Nephron (organoid): ENCODE data around the gene PPP4C.

Experiments used
- H3K27ac Mint-ChIP-seq, 3 experiments: 2 replicates each; pipeline ENCODE4 v1.8.0; 2020; ENCODE audit warnings: mixed read lengths in 3 of 3, mild to moderate bottlenecking in 2 of 3, moderate library complexity in 1 of 3
- H3K27me3 Mint-ChIP-seq: 2 replicates; pipeline ENCODE4 v1.8.0; 2021; ENCODE audit warnings: low read depth, mild to moderate bottlenecking, moderate library complexity, mixed read lengths
- H3K36me3 Mint-ChIP-seq: 2 replicates; pipeline ENCODE4 v1.8.0; 2020; ENCODE audit warnings: low read depth, mixed read lengths
- H3K4me1 Mint-ChIP-seq: 2 replicates; pipeline ENCODE4 v1.8.0; 2020; ENCODE audit warnings: mixed read lengths
- H3K4me3 Mint-ChIP-seq, 3 experiments: 2 replicates each; pipeline ENCODE4 v1.8.0; 2020; ENCODE audit warnings: mild to moderate bottlenecking in 3 of 3, mixed read lengths in 3 of 3, moderate library complexity in 2 of 3
- H3K9me3 Mint-ChIP-seq: 2 replicates; pipeline ENCODE4 v1.8.0; 2020; ENCODE audit warnings: mixed read lengths
- TF ChIP-seq, protein P1 (sequence below), 3 experiments: fragments of 200-600 bp; sonication (generic); IDR thresholded peaks; one replicate each; pipeline ENCODE4 v1.5.0; 2021; ENCODE audit warnings: antibody characterized with exemption in 3 of 3; ENCODE audit not compliant: unreplicated experiment in 3 of 3

Gene PPP4C

DNA sequence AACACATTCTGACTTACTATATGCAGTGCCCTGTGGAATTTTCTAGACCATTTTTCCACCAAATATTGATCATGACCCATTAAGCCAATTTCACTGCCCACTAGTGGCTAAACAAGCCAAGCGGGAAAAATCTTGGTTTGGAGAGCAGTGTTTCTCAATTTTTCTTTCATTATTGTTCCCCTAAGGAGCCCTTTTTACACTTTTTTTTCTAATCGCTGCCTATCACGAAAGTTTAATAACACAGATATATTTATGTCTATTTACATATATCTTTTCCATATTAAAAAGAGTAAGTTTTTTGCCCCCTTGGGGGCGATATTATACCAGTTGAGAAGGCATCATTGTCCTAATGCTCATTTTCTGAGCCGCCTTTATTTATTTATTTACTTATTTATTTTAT, 34.0 kb upstream of the PPP4C start:
- no peaks in the 10 kb centered on the region for H3K9me3 Mint-ChIP-seq
- TF ChIP-seq, protein P1, sequence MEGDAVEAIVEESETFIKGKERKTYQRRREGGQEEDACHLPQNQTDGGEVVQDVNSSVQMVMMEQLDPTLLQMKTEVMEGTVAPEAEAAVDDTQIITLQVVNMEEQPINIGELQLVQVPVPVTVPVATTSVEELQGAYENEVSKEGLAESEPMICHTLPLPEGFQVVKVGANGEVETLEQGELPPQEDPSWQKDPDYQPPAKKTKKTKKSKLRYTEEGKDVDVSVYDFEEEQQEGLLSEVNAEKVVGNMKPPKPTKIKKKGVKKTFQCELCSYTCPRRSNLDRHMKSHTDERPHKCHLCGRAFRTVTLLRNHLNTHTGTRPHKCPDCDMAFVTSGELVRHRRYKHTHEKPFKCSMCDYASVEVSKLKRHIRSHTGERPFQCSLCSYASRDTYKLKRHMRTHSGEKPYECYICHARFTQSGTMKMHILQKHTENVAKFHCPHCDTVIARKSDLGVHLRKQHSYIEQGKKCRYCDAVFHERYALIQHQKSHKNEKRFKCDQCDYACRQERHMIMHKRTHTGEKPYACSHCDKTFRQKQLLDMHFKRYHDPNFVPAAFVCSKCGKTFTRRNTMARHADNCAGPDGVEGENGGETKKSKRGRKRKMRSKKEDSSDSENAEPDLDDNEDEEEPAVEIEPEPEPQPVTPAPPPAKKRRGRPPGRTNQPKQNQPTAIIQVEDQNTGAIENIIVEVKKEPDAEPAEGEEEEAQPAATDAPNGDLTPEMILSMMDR (IDR thresholded peaks at IDR 0.05; ENCODE audit: unreplicated experiment in 3 of 3): peak; percentile 46 to 56 (median 50)
- H3K27me3 Mint-ChIP-seq: peaks cover 3% of the 10 kb centered on the region
- H3K27ac Mint-ChIP-seq: no peak overlapping the region
- no peaks in the 10 kb centered on the region for H3K4me1 Mint-ChIP-seq
- no peaks in the 10 kb centered on the region for H3K36me3 Mint-ChIP-seq
- no peak overlapping the region for H3K4me3 Mint-ChIP-seq

DNA sequence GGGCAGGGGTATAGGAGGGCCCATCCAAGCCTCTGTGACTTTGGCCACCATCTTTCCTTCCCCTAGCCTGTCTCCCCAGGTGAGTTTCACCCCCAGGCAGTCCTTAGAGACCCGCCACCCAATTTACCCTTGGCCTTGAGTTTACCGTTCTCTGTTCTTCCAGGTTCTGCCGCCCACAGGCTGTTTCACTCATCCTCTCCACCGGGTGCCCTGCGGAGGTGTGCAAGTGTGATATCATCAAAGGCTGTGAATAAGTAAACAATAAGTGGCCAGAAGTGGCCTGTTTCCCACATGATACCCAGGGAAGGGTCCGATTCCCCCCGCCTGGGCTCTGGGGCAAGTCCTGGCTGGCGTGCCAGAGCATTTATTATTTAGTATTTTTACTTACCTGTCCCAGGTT, 29.6 kb upstream of the PPP4C start:
- no peak overlapping the region for H3K27ac Mint-ChIP-seq
- no peaks in the 10 kb centered on the region for H3K36me3 Mint-ChIP-seq
- peaks cover 6% of the 10 kb centered on the region for H3K4me1 Mint-ChIP-seq
- no peak overlapping the region for H3K4me3 Mint-ChIP-seq
- peaks cover 5% of the 10 kb centered on the region for H3K27me3 Mint-ChIP-seq
- H3K9me3 Mint-ChIP-seq: no peaks in the 10 kb centered on the region
- TF ChIP-seq, protein P1 (IDR thresholded peaks at IDR 0.05; ENCODE audit: unreplicated experiment in 3 of 3): no peak

DNA sequence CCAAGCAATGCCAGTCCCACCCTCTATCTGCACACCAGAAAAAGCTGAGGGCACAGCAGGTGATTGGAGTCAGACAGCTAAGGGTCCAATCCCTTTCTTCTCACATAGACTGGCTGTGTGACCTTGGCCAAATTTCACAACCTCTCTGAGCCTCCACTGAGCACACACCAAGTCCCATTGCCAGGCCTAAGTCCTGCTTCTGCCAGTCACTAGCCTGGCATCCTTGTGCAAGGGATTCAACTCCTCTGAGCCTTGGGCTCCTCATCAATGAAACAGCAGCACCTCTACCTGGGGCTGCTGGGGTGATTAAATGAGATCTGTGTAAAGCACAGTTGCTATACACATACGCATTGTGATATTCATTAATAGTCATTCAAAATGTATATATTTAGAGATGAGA, 29.2 kb upstream of the PPP4C start:
- H3K9me3 Mint-ChIP-seq: no peaks in the 10 kb centered on the region
- H3K4me3 Mint-ChIP-seq: no peak overlapping the region

DNA sequence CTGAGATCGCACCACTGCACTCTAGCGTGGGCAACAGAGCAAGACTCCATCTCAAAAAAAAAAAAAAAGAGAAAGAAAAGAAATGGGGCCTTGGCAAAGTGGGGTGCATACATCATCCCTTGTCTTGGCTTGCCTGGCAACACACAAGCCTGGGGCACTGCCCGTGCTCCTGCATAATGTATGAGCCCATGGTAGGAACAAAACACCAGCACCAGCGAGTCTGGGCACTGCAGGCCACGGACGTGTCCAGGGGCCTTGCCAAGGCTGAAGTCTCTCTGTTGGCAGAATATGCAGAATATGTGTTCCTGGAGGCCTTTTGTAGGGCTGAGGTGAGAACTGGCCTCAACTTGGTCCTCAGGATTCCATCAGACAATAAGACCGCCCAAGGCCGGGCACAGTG, 25.9 kb upstream of the PPP4C start:
- Mint-ChIP-seq H3K36me3 (no peaks in the 10 kb centered on the region), H3K4me3 (peak overlapping the region in 1 of 3 experiments; percentile 40), H3K4me1 (peaks cover 22% of the 10 kb centered on the region), H3K27me3 (peaks cover 5% of the 10 kb centered on the region), H3K9me3 (no peaks in the 10 kb centered on the region), H3K27ac (no peak overlapping the region)
- TF ChIP-seq, protein P1 (IDR thresholded peaks at IDR 0.05; ENCODE audit: unreplicated experiment in 3 of 3): no peak

More for the DNA sequence above, 29.2 kb upstream of the PPP4C start:
- Mint-ChIP-seq H3K27ac (no peak overlapping the region), H3K27me3 (peaks cover 5% of the 10 kb centered on the region), H3K36me3 (no peaks in the 10 kb centered on the region), H3K4me1 (peaks cover 9% of the 10 kb centered on the region)
- TF ChIP-seq, protein P1 (IDR thresholded peaks at IDR 0.05; ENCODE audit: unreplicated experiment in 3 of 3): no peak

DNA sequence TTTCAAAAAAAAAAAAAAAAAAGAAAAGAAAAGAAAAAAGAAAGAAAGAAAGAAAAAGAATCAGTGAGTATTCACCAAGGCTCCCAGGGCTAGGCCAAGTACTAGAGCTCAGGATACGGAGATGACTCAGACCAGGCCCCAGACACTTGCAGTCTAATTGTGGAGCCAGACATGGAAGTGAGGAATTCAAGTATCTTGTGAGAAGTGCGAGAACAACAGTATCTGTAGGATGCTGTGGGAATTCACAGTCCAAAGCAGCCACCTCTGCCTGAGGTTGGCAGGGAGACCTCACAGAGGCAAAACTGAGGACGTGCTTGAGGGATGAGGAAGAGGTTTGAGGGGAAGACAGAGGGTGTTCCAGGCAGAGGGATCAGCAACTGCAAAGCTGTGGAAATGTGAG, 24.3 kb upstream of the PPP4C start:
- H3K27ac Mint-ChIP-seq: peak overlapping the region; percentile 36 to 82 (median 53)
- TF ChIP-seq, protein P1 (IDR thresholded peaks at IDR 0.05; ENCODE audit: unreplicated experiment in 3 of 3): no peak
- H3K36me3 Mint-ChIP-seq: no peaks in the 10 kb centered on the region
- no peaks in the 10 kb centered on the region for H3K9me3 Mint-ChIP-seq
- H3K4me3 Mint-ChIP-seq: peak overlapping the region; percentile 85 to 92 (median 90)
- H3K4me1 Mint-ChIP-seq: peaks cover 26% of the 10 kb centered on the region
- H3K27me3 Mint-ChIP-seq: peaks cover 5% of the 10 kb centered on the region

DNA sequence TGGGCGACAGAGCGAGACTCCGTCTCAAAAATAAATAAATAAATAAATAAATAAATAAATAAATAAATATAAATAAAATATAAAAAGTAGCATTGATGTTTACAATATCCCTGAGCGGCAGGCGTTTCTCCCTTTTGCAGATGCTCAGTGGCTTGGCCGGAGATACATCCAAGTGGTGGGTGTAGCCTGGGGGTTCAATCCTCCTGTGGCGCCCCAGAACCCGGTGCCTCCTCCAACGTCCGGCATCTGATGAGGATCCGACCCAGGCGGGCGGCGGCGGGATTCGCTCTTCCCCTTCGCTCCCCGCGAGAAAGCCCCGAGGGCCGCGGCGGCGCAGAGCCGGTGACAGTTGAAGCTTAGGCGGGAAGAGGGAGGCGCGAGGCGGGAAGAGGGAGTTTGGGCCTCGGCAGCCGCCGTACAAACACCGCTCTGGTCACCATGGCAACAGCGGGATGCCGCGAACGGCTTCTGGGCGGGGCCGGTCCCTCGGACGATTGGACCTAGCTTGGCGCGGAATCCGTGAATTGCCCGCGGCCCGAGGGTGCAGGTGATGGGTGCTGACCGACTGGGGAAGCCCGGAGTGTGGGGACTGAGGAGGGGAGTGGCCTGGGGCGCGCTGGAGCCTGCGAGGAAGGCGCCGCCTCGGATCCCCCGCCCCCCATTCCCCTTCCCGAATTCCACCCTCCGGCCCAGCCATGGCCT, 23.0 kb upstream of the PPP4C start:
- Mint-ChIP-seq H3K4me3 (peak overlapping the region; percentile 89 to 95 (median 92)), H3K9me3 (no peaks in the 10 kb centered on the region), H3K27me3 (no peaks in the 10 kb centered on the region), H3K36me3 (no peaks in the 10 kb centered on the region), H3K27ac (peak overlapping the region; percentile 27 to 54 (median 41)), H3K4me1 (peaks cover 34% of the 10 kb centered on the region)
- TF ChIP-seq, protein P1 (IDR thresholded peaks at IDR 0.05; ENCODE audit: unreplicated experiment in 3 of 3): no peak
